NCI-H1105 treated with DMSO at 0.1 percent for 48 hours (cell line): ENCODE results near the gene POLR3H.

Source experiments
- DNase-seq: peaks from one replicate; lab custom pipeline; 2025; lab: John Stamatoyannopoulos, UW

Gene POLR3H

DNA sequence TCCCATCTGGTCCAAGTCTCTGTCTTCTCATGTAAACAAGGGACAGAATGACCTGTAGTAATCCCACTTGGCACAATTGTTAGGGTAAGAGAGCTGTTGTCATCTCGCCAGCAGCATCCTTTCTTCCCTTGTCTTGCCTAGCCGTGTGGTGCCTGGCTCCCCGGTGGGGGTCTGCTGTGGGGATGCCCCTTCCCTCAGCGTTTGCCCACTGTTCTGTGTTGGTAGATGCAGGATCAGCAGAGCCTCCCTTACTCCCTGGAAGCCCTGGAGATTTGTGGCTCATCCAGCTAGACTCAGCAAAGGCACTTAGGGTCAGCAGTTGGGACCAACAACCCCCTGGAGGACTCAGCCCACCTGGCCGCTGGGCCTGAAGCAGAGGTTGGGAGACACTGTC lies 62.3 kb downstream of the POLR3H start:
- DNase-seq: no peak

DNA sequence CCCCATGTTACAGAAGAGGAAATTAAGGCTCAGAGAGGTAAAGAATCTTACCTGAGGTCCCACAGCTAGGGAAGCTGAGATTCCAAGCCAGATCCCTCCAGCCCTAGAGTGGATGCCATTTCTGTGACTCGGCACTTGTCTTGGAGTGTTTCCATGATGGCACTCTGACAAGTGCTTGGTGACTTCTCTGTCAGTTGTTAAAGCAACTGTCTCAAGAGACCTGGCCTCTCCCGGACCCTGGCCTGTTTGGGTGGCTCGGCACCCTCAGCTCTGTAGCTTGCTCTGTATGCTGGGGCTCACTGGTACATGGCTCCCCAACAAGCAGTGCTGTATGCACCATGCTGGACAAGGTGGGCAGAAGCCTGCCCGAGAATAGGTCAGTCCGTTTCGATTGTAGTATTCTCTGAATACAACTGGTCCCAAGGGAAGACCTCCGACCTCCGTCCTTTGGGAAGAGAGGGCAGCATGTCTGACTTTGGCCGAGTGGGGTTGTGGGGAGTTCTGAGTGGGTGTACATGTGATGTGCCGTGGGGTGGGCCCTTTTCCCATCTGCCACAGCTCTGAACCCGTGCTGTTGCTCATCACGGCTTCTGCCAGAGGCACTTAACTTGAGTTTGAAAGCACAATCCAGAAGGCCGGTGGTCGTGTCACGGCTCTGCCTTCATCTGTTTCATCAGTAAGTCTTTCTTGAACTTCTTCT lies 63.0 kb downstream of the POLR3H start:
- no peak for DNase-seq

DNA sequence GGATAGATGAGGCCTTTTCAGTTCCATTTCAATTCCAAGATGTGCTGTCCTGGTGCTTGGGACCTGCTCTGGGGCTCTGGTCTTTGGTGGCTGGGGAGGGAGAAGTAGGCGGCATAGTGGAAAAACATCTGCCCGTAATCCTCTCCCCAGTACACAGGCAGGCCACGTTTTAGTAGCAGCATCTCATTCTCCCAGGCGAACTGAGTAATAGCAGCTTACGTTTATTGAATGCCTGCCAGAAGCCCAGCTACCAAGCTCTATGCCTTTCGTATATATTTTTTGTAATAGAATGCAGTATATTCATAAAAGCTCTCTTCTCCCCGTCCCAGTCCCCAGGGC lies 63.9 kb downstream of the POLR3H start:
- no peak for DNase-seq

DNA sequence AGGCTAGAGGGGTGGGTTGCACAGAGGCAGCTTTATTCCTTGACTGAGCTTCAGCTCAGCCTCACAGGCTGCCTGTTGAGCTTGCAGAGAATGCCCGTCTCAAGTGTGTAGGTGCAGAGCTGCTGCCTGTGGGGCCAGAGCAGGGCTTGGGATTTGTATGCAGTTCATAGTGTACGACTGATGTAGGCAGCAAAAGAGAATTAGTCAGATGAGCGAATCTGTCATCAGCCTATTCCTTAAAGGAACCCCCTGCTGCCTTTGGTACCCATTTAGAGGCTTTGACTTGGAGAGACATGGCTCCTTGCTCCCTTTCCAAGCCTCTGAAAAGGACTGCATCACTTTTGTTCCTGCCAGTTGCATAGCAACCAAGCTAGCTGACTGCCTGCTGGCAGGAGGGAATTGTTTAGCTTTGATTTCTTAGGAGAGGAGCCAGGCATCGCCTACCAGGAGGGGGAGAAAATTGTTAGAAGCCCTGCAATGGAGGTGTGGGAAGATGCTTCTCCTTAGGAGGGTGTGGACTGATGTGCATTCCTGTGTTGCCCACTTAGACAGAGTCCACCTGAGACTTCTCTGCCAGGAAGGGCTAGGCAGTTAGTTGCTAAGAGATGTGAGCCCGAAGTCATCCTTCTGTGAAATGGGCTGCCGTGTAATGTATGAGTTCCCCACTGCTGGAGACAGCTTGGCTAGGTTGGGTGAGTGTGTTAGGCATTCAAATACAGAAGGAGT lies 64.4 kb downstream of the POLR3H start:
- DNase-seq: no peak

DNA sequence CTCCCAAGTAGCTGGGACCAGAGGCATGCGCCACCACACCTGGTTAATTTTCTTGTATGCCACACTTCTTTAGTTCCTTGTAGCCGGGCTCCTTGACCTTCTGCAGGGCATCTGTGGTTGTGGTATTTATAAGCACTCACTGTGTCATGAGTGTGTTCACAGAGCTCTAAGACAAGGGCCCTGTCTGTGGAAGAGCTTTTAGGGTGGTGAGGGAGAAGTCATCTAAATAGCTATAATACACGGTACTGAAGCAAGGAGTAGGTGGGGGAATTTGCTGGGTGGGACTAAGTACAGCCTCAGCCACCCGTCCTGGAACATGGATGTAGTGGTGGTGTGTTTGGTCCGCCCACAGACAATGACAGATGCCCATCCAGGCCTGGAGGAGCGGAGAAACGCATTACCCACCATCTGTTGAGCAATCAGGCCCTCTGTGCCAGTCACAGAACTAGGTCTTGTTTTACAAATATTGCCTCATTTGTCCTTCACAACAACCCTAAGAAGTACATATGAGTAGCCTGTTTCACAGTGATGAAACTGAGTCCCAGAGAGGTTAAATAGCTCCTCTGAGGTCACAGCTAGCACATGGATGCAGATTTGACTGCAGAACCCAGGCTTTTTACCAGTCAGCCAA lies 65.3 kb downstream of the POLR3H start:
- DNase-seq: no peak

DNA sequence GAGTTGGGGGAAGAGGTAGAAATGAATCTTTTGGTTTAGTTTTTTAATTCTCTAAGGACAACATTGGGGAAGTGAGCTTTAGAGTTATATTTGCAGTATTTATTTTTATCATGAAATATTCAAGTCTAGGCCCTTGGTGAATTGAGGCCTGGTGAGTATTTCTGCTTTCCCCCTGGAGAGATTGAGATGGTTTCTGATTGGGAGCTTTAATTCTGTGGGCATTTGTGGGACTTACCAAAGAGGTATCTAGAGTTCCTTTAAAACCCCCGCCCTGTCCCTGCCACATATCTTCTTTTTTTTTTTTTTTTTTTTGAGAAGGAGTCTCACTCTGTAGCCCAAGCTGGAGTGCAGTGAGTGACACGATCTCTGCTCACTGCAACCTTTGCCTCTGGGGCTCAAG lies 65.8 kb downstream of the POLR3H start:
- no peak for DNase-seq
